Measurements from ENCODE around the gene PDSS2. TPM values are rescaled to one million over a fixed set of nuclear protein-coding genes. Genes with fewer than 3 reads are reported as not detected.

The PDSS2 gene
- total and polyA plus RNA-seq, 2 of the 4 experiments (the other 2 are of a cell fraction), result 8.6 to 9.2 TPM

DNA sequence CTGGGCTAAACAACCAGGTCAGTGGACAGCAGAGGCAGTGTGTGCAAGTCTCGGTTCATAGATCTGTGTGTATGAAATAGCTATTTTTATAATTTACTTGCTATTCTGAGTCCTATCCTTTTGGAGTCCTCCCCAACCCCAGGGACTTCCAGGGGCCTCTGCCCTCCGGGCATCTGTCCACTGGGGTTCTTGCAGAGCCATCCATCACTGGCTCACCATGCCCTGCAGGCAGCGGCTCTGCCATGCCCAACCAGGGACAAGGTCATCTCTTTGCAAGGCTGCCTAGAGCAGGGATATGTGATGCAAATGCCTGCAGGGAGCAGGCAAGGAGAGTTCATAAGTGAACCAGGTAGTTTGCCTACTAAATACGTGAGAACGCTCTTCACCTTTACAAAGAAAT, 333.6 kb downstream of the PDSS2 start:
- Histone ChIP-seq H3K36me3 (ENCODE audit: control insufficient read depth, insufficient read depth, low read length) (no peaks in the 10 kb centered on the region), H3K9me1 (ENCODE audit: insufficient read depth, low read length) (no peaks in the 10 kb centered on the region), H3K4me1 (ENCODE audit: control insufficient read depth, insufficient read depth, low read length) (no peaks in the 10 kb centered on the region), H3K56ac (ENCODE audit: extremely low read depth, insufficient read depth, low read length) (no peak overlapping the region), H4K8ac (ENCODE audit: low read depth in 2 of 2, low read length in 2 of 2) (no peak overlapping the region), H3K4ac (ENCODE audit: low read depth, low read length) (no peak overlapping the region), H2AK9ac (replicated peaks; ENCODE audit: low read depth, low read length, poor library complexity) (no peak overlapping the region), H3K14ac (replicated peaks; ENCODE audit: low read depth, low read length) (no peak overlapping the region), H2AK5ac (ENCODE audit: low read depth, low read length) (no peak overlapping the region), H3K4me2 (ENCODE audit: low read depth, low read length) (no peak overlapping the region), H2BK5ac (ENCODE audit: low read depth, low read length, poor library complexity, severe bottlenecking) (no peak overlapping the region), H3K4me3 (ENCODE audit: insufficient read depth, low read depth, low read length) (no peak overlapping the region), H2BK20ac (ENCODE audit: low read depth, low read length) (no peak overlapping the region), H3K9me3 (ENCODE audit: control insufficient read depth, insufficient read depth, low read length) (no peaks in the 10 kb centered on the region), H4K91ac (ENCODE audit: insufficient read depth, low read depth, low read length) (no peak overlapping the region), H3K79me1 (ENCODE audit: low read depth in 1 of 2, low read length in 2 of 2) (no peaks in the 10 kb centered on the region), H2BK120ac (ENCODE audit: low read depth, low read length) (no peak overlapping the region), H2AFZ (replicated peaks; ENCODE audit: low read length, poor library complexity) (no peak overlapping the region), H3K18ac (ENCODE audit: low read depth, low read length) (no peak overlapping the region), H4K5ac (ENCODE audit: low read depth, low read length) (no peak overlapping the region), H3K23ac (ENCODE audit: low read depth, low read length) (no peak overlapping the region), H3K27me3 (ENCODE audit: control insufficient read depth, insufficient read depth, low read length) (no peaks in the 10 kb centered on the region), H4K20me1 (ENCODE audit: insufficient read depth, low read length) (no peaks in the 10 kb centered on the region), H2BK15ac (ENCODE audit: low read depth, low read length) (no peak overlapping the region), H3K9ac (ENCODE audit: low read depth, low read length) (no peak overlapping the region), H3K27ac (ENCODE audit: insufficient read depth, low read length) (no peak overlapping the region)
- 100% methylated on average over 1 of the region's 5 CpGs; no CpG with 5 or more reads in 1 of the 2 experiments for WGBS, 2 experiments (ENCODE audit: extremely low coverage in 2 of 2, insufficient read length in 1 of 2)
- TF ChIP-seq POLR2A (IDR thresholded peaks at IDR 0.05; ENCODE audit: low read depth, low read length), result no peak
- no peak for TF ChIP-seq RCOR1 (IDR thresholded peaks at IDR 0.05; ENCODE audit: insufficient replicate concordance, low read length)
- TF ChIP-seq, protein P1, sequence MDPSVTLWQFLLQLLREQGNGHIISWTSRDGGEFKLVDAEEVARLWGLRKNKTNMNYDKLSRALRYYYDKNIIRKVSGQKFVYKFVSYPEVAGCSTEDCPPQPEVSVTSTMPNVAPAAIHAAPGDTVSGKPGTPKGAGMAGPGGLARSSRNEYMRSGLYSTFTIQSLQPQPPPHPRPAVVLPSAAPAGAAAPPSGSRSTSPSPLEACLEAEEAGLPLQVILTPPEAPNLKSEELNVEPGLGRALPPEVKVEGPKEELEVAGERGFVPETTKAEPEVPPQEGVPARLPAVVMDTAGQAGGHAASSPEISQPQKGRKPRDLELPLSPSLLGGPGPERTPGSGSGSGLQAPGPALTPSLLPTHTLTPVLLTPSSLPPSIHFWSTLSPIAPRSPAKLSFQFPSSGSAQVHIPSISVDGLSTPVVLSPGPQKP (IDR thresholded peaks at IDR 0.05; ENCODE audit: borderline replicate concordance, low read depth, low read length), result no peak
- TF ChIP-seq CEBPB (IDR thresholded peaks at IDR 0.05; ENCODE audit: low read depth, low read length), result no peak
- no peak for TF ChIP-seq MAFK (IDR thresholded peaks at IDR 0.05; ENCODE audit: low read depth, low read length)
- no peak for TF ChIP-seq FOS (IDR thresholded peaks at IDR 0.05; ENCODE audit: low read depth, low read length)
- no peak for TF ChIP-seq RFX5 (IDR thresholded peaks at IDR 0.05; ENCODE audit: low read depth, low read length)
- in situ Hi-C loops (cut with MboI; ENCODE audit: low sequenced_read_pairs), result loop anchor here (10.0 kb wide), 1 partner anchor 369 kb away; the partner anchor contains the start of gene SOBP
- dilution Hi-C loops (cut with HindIII; ENCODE audit: low sequenced_read_pairs, unreplicated experiment), result no loop called here
- POLR2A ChIA-PET (ENCODE audit: unreplicated experiment), result no interaction called here
- DNase-seq (no peak), ATAC-seq (ENCODE audit: low read depth) (no peak)
- CTCF ChIA-PET, result no interaction called here
- intact Hi-C loops (cut with micrococcal nuclease), result no loop called here
- BruUV-seq (replicated peaks), result no TSS peak

Measured in IMR-90 (cell line).